Pancreas (tissue), 10 donors: ENCODE measurements around the gene BNIP5. TPM values are rescaled to one million over a fixed set of nuclear protein-coding genes. Genes with fewer than 3 reads are reported as not detected.

Experiments used
- ATAC-seq, 4 donors: fragments of 200-7000 bp; cut with Tn5 transposase; one replicate each; pipeline versions ENCODE4 v1.8.0 to v1.9.1; 2020; ENCODE audit warnings: mild to moderate bottlenecking in 4 of 4, moderate library complexity in 4 of 4
- DNase-seq, 6 donors: peaks; one replicate each; pipeline ENCODE4 v3.0.0-alpha.2; 2020
- FAIRE-seq: peaks from 2 replicates; lab custom pipeline; 2012; peaks lifted over from hg19 to GRCh38; lab: Jason Lieb, UNC
- H3K27ac ChIP-seq, 4 donors: fragments of 200-600 bp; sonication (generic); 1 replicate in 3 of 4; 2 replicates in 1 of 4; pipeline versions ENCODE4 v1.5.0 to v1.8.0; 2020
- H3K27me3 ChIP-seq, 4 donors: fragments of 200-600 bp; one replicate each; pipeline ENCODE4 v1.8.0; 2021
- H3K36me3 ChIP-seq, 3 donors: fragments of 200-600 bp; sonication (generic) in 1 of 3; one replicate each; pipeline versions ENCODE4 v1.5.0 to v1.8.0; 2020 to 2021
- H3K4me1 ChIP-seq, 3 donors: fragments of 200-600 bp; one replicate each; pipeline ENCODE4 v1.8.0; 2021
- H3K4me3 ChIP-seq, 4 donors: fragments of 200-600 bp; sonication (generic) in 2 of 4; one replicate each; pipeline versions ENCODE4 v1.5.0 to v1.8.0; 2020 to 2021
- H3K9me3 ChIP-seq, 4 donors: fragments of 200-600 bp; one replicate each; pipeline ENCODE4 v1.8.0; 2021
- CTCF ChIP-seq, 4 donors: fragments of 200-600 bp; sonication (generic) in 3 of 4; IDR thresholded peaks; one replicate each; pipeline versions ENCODE4 v1.5.0 to v1.8.0; 2021; ENCODE audit warnings: antibody characterized with exemption in 4 of 4
- WGBS, 2 donors: extraction: QIAGEN DNeasy Blood & Tissue Kit; methylation state at CpG; one replicate each; pipeline ENCODE4 v1.1.7; 2013; 5-methylcytosine and 5-hydroxymethylcytosine counted together
- intact Hi-C, 3 donors: fragments of 100-400 bp; cut with DNase I; formaldehyde crosslinking; loops; one replicate each; pipeline versions ENCODE4 v1.11.1 to v1.14.2; 2022
- polyA plus RNA-seq, 2 donors: library from polyadenylated mRNA; stranded (reverse); fragments of 200-250 nt; gene quantifications; one replicate each; pipeline ENCODE4 v1.2.3, GENCODE V29; 2013
- total RNA-seq, 6 donors: library from RNA; stranded (reverse); fragmentation: NEBNext Ultra II Directional in 4 of 6; extraction: Animal tissue kit (Norgen Biotek cat#: 25700) in 4 of 6; gene quantifications; one replicate each; pipeline versions ENCODE4 v1.2.1 to v1.2.4, GENCODE V29; 2021 to 2023
- donor health status: healthy with polysubstance abuse.
- donor health status: DM: no; HTN: no; CAD: no; lungs with moderate emphysema.
- donor health status: DM: no; HTN: no; CAD: no.
- donor health status: control.
- donor health status: control.
- donor health status: Bipolar disorder and iron deficiency.
- donor health status: DM: yes; HTN: yes; CAD: no.
- donor health status: DM: no; HTN: no; CAD: no.
- donor health status: DM: no; HTN: no; CAD: no.
- donor health status: DM: yes; HTN: yes; CAD: no.

The BNIP5 gene
- total and polyA plus RNA-seq, 8 donors = 0.12 to 37.5 (median 0.38) TPM

- ATAC-seq (no peak), DNase-seq (no peak), FAIRE-seq (no peak)
- H3K36me3 ChIP-seq = no peaks in the 10 kb centered on the region
- peaks cover 0 to 5% (median 0%) of the 10 kb centered on the region in 4 donors for H3K27me3 ChIP-seq
- intact Hi-C loops = no loop called here
- no peaks in the 10 kb centered on the region for H3K4me1 ChIP-seq
- WGBS, 2 donors = 58 to 65% methylated on average over 3 of the region's 3 CpGs
- TF ChIP-seq CTCF (IDR thresholded peaks at IDR 0.05) = no peak
- H3K27ac ChIP-seq = no peak overlapping the region
- H3K4me3 ChIP-seq = no peak overlapping the region
- no peaks in the 10 kb centered on the region for H3K9me3 ChIP-seq
Observed at GRCh38 chr6:36280467-36280866, 56.2 kb downstream of the BNIP5 start.

GRCh38 chr6:36277946-36278470 lies 58.7 kb downstream of the BNIP5 start:
- FAIRE-seq (no peak), DNase-seq (no peak), ATAC-seq (no peak)
- no peak for TF ChIP-seq CTCF (IDR thresholded peaks at IDR 0.05)
- Histone ChIP-seq H3K4me3 (no peak overlapping the region), H3K9me3 (no peaks in the 10 kb centered on the region), H3K4me1 (no peaks in the 10 kb centered on the region), H3K36me3 (no peaks in the 10 kb centered on the region), H3K27ac (no peak overlapping the region), H3K27me3 (no peaks in the 10 kb centered on the region)
- intact Hi-C loops = no loop called here
- 43 to 54% methylated on average over 2 of the region's 2 CpGs for WGBS, 2 donors

GRCh38 chr6:36276581-36277536 lies 59.8 kb downstream of the BNIP5 start:
- Histone ChIP-seq H3K36me3 (no peaks in the 10 kb centered on the region), H3K4me3 (no peak overlapping the region), H3K27ac (no peak overlapping the region), H3K4me1 (no peaks in the 10 kb centered on the region), H3K27me3 (no peaks in the 10 kb centered on the region), H3K9me3 (no peaks in the 10 kb centered on the region)
- FAIRE-seq (no peak), DNase-seq (no peak), ATAC-seq (no peak)
- WGBS, 2 donors = 77 to 86% methylated on average over 13 of the region's 13 CpGs
- intact Hi-C loops = no loop called here
- TF ChIP-seq CTCF (IDR thresholded peaks at IDR 0.05) = no peak

- Histone ChIP-seq H3K27ac (no peak overlapping the region), H3K4me3 (no peak overlapping the region), H3K36me3 (no peaks in the 10 kb centered on the region), H3K27me3 (no peaks in the 10 kb centered on the region), H3K4me1 (no peaks in the 10 kb centered on the region), H3K9me3 (no peaks in the 10 kb centered on the region)
- FAIRE-seq (no peak), ATAC-seq (no peak), DNase-seq (no peak)
- no peak for TF ChIP-seq CTCF (IDR thresholded peaks at IDR 0.05)
- 78 to 83% methylated on average over 15 of the region's 15 CpGs for WGBS, 2 donors
- intact Hi-C loops = no loop called here
Observed at GRCh38 chr6:36273802-36274514, 62.7 kb downstream of the BNIP5 start.
